ENCODE measurements around the gene CBLB.

The CBLB gene

DNA sequence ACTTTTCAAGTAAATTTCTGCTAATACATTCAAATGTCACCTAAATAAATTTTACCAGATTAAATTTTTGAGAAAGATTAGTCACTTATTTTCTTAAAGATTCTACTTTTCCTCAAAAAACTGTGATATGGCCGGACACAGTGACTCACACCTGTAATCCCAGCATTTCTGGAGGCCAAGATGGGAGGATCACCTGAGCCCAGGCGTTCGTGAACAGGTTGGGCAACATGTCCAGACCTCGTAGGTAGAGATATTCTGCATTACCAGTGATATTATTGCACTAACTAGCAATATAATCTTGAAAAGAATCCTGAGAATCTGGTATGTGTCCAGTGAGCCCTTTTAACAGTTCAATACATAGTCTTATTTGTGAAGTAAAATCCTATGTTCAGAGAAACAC is 61.7 kb downstream of the CBLB start:
- H3K79me2 ChIP-seq (ENCODE audit: control insufficient read depth, insufficient read depth, low read length, unreplicated experiment) = peaks cover 18% of the 10 kb centered on the region
- no peak overlapping the region for H3K4me3 ChIP-seq (ENCODE audit: low read depth, low read length)
- H3K27ac ChIP-seq (ENCODE audit: low read depth, low read length) = peak overlapping the region; percentile 92
- peaks cover 58% of the 10 kb centered on the region for H3K4me1 ChIP-seq (ENCODE audit: control insufficient read depth, insufficient read depth, low read length, unreplicated experiment)
- no peak overlapping the region for H2AFZ ChIP-seq (ENCODE audit: low read length, unreplicated experiment)
- 0 out of 2 replicates have a peak, but pooled peaks cover 2% of the 10 kb centered on the region for H3K36me3 ChIP-seq (ENCODE audit: insufficient read depth, low read length)
- H3K27me3 ChIP-seq (ENCODE audit: insufficient read depth, low read length) = no peaks in the 10 kb centered on the region

DNA sequence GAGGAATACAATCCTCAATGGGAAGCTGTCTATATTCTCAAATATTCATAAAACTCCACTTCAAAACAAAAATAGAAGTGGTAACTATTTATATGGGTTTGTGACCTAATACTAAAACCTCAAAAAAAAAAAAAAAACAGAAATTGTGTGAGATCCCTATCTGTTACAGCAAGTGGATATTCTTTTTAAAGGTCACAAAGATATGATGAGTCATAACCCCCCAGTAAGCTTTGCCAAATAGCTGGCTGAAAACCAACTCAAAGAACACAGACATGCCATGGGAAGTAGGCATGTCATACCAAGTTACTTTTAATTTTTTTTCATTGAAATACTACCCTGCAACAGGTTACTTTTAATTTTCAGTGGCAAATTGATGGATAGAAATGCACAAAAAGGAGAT is 62.5 kb downstream of the CBLB start:
- Histone ChIP-seq H3K4me1 (ENCODE audit: control insufficient read depth, insufficient read depth, low read length, unreplicated experiment) (peaks cover 50% of the 10 kb centered on the region), H3K4me3 (ENCODE audit: low read depth, low read length) (no peak overlapping the region), H3K27me3 (ENCODE audit: insufficient read depth, low read length) (no peaks in the 10 kb centered on the region), H2AFZ (ENCODE audit: low read length, unreplicated experiment) (no peak overlapping the region), H3K27ac (ENCODE audit: low read depth, low read length) (peak overlapping the region; percentile 92), H3K36me3 (ENCODE audit: insufficient read depth, low read length) (0 out of 2 replicates have a peak, but pooled peaks cover 2% of the 10 kb centered on the region), H3K79me2 (ENCODE audit: control insufficient read depth, insufficient read depth, low read length, unreplicated experiment) (peaks cover 17% of the 10 kb centered on the region)

DNA sequence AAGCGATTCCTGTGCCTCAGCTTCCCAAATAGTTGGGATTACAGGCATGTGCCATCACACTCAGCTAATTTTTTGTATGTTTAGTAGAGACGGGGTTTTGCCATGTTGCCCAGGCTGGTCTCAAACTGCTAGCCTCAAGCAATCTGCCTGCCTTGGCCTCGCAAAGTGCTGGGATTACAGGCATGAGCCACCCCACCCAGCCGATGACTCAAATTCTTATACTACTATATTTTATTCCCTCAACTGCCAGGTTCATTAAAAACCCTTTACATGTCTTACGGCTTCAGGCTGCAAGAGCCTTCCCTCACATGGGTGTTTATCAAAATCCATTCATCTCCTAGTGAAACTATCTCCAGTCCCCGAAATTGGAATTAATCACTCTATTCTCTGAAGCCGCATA is 63.4 kb downstream of the CBLB start:
- H2AFZ ChIP-seq (ENCODE audit: low read length, unreplicated experiment) = no peak overlapping the region
- H3K27ac ChIP-seq (ENCODE audit: low read depth, low read length) = peak overlapping the region; percentile 92
- peaks cover 16% of the 10 kb centered on the region for H3K79me2 ChIP-seq (ENCODE audit: control insufficient read depth, insufficient read depth, low read length, unreplicated experiment)

DNA sequence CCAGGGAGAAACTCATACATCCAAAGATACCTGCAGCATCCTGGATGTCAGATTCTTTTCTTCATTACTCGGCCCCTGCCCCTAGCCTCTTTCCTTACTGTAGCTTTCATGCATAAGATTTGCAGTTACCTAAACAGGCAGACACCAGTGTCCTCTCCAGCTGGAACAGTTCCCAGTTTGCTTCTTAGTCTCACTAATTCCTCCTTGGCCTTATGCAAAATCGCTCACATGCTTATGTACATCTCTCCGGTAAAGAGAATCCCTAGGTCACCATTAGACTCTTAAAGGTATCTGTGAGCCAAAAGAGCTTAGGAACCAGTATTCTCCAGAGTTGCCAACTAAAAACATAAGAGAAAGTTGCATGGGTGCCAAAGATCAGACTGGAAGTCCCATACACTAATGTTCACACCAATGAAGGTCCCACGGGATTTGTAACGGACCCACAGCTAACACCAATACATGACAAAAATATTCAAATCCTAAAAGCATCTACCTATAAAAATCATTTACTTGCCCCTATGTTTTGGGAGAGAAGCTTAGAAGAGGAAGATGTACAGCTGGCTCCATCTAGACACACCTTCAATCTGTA is 66.6 kb downstream of the CBLB start:
- H3K79me2 ChIP-seq (ENCODE audit: control insufficient read depth, insufficient read depth, low read length, unreplicated experiment) = peaks cover 20% of the 10 kb centered on the region
- H3K27me3 ChIP-seq (ENCODE audit: insufficient read depth, low read length) = no peaks in the 10 kb centered on the region
- H2AFZ ChIP-seq (ENCODE audit: low read length, unreplicated experiment) = no peak overlapping the region
- H3K36me3 ChIP-seq (ENCODE audit: insufficient read depth, low read length) = 0 out of 2 replicates have a peak, but pooled peaks cover 2% of the 10 kb centered on the region
- H3K27ac ChIP-seq (ENCODE audit: low read depth, low read length) = no peak overlapping the region
- peaks cover 30% of the 10 kb centered on the region for H3K4me1 ChIP-seq (ENCODE audit: control insufficient read depth, insufficient read depth, low read length, unreplicated experiment)
- no peak overlapping the region for H3K4me3 ChIP-seq (ENCODE audit: low read depth, low read length)

More for the DNA sequence above, 63.4 kb downstream of the CBLB start:
- 0 out of 2 replicates have a peak, but pooled peaks cover 2% of the 10 kb centered on the region for H3K36me3 ChIP-seq (ENCODE audit: insufficient read depth, low read length)
- no peak overlapping the region for H3K4me3 ChIP-seq (ENCODE audit: low read depth, low read length)
- H3K27me3 ChIP-seq (ENCODE audit: insufficient read depth, low read length) = no peaks in the 10 kb centered on the region
- H3K4me1 ChIP-seq (ENCODE audit: control insufficient read depth, insufficient read depth, low read length, unreplicated experiment) = peaks cover 41% of the 10 kb centered on the region

DNA sequence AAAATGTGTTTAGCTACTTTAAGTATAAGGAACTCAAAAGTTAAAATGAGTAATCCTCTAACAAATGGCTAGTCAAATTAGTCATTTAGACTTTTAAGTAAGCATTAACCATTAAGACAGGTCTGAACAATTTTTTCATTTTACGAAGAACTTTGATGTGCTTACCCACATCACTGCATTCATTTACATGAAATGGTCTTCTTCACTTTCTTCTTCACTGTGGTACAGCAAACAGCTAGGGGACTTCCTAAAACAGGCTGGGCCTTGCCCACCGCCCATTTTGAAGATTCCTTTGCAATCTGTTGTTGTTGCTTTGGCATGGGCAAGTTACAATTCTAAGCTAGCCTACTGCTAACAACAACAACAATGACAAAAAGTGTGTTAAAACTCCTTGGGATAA is 67.4 kb downstream of the CBLB start:
- no peaks in the 10 kb centered on the region for H3K27me3 ChIP-seq (ENCODE audit: insufficient read depth, low read length)
- H2AFZ ChIP-seq (ENCODE audit: low read length, unreplicated experiment) = no peak overlapping the region
- H3K27ac ChIP-seq (ENCODE audit: low read depth, low read length) = no peak overlapping the region
- H3K36me3 ChIP-seq (ENCODE audit: insufficient read depth, low read length) = 0 out of 2 replicates have a peak, but pooled peaks cover 7% of the 10 kb centered on the region
- H3K79me2 ChIP-seq (ENCODE audit: control insufficient read depth, insufficient read depth, low read length, unreplicated experiment) = peaks cover 17% of the 10 kb centered on the region
- H3K4me3 ChIP-seq (ENCODE audit: low read depth, low read length) = no peak overlapping the region
- H3K4me1 ChIP-seq (ENCODE audit: control insufficient read depth, insufficient read depth, low read length, unreplicated experiment) = peaks cover 22% of the 10 kb centered on the region

DNA sequence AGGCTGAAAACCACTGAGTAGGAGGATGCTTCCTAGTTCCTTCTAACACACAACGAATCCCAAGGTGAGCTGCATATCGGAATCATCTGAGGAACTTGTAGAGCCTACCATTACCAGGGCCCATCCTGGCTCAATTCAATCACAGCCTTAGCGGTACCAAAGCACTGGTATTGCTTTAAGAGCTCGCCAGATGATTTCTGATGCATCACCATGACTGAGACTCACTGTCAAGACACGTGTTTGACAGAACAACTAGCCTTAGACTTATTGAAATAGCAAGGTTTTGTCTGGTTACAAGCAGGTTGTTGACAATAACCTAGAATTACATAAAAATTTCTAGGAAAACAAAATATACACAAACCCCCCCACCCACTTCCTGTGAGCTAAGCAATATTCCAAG is 68.5 kb downstream of the CBLB start:
- peaks cover 19% of the 10 kb centered on the region for H3K79me2 ChIP-seq (ENCODE audit: control insufficient read depth, insufficient read depth, low read length, unreplicated experiment)
- no peak overlapping the region for H2AFZ ChIP-seq (ENCODE audit: low read length, unreplicated experiment)
- H3K36me3 ChIP-seq (ENCODE audit: insufficient read depth, low read length) = 0 out of 2 replicates have a peak, but pooled peaks cover 10% of the 10 kb centered on the region
- H3K4me3 ChIP-seq (ENCODE audit: low read depth, low read length) = no peak overlapping the region
- no peak overlapping the region for H3K27ac ChIP-seq (ENCODE audit: low read depth, low read length)
- peaks cover 13% of the 10 kb centered on the region for H3K4me1 ChIP-seq (ENCODE audit: control insufficient read depth, insufficient read depth, low read length, unreplicated experiment)
- H3K27me3 ChIP-seq (ENCODE audit: insufficient read depth, low read length) = no peaks in the 10 kb centered on the region

DNA sequence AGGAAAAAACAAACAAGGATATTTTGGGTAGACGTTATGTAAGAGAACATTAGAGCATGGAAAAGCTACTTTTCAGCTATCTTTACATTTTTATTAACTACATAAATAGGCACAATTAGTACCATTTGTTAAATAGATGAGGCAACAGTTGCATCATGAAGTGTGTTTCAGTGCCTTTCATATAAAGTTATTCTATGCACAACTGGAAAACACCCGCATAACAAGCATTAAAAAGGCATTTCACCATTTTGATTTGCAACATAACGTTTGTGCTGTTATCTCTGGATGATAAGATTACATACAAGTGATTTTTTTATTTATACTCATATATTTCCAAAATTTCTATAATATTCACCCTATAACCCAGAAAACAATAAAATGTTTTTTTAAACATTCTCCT is 69.5 kb downstream of the CBLB start:
- Histone ChIP-seq H3K27me3 (ENCODE audit: insufficient read depth, low read length) (no peaks in the 10 kb centered on the region), H3K4me3 (ENCODE audit: low read depth, low read length) (no peak overlapping the region), H3K36me3 (ENCODE audit: insufficient read depth, low read length) (0 out of 2 replicates have a peak, but pooled peaks cover 10% of the 10 kb centered on the region), H2AFZ (ENCODE audit: low read length, unreplicated experiment) (no peak overlapping the region), H3K79me2 (ENCODE audit: control insufficient read depth, insufficient read depth, low read length, unreplicated experiment) (peaks cover 23% of the 10 kb centered on the region), H3K4me1 (ENCODE audit: control insufficient read depth, insufficient read depth, low read length, unreplicated experiment) (peaks cover 11% of the 10 kb centered on the region), H3K27ac (ENCODE audit: low read depth, low read length) (no peak overlapping the region)

DNA sequence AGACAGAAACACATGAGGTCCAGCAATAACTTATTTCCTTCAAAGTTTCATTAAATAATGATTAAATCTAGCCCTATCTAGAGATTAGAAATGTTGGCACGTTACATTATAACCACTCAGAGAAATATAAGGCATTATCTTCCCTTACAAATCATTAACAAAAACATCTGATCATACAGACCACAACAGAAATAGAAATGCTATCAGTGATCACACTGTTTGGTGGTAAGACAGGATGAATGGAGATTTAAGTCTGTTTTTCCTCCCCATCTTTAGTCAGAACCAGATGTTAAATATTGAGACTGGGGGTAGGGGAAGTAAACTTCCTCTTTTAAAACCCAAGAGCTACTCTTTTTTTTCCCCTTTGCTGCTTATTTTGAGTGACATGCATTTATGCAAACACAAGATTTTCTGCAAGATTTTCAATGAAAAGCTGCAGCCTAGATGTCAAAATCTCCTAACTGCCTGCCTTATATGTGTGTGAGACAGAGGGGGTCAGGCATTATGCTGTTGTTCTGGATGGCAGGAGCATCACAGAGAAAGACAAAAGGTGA is 70.4 kb downstream of the CBLB start:
- Histone ChIP-seq H3K27me3 (ENCODE audit: insufficient read depth, low read length) (no peaks in the 10 kb centered on the region), H2AFZ (ENCODE audit: low read length, unreplicated experiment) (no peak overlapping the region), H3K36me3 (ENCODE audit: insufficient read depth, low read length) (0 out of 2 replicates have a peak, but pooled peaks cover 10% of the 10 kb centered on the region), H3K27ac (ENCODE audit: low read depth, low read length) (no peak overlapping the region), H3K79me2 (ENCODE audit: control insufficient read depth, insufficient read depth, low read length, unreplicated experiment) (peaks cover 26% of the 10 kb centered on the region), H3K4me3 (ENCODE audit: low read depth, low read length) (no peak overlapping the region), H3K4me1 (ENCODE audit: control insufficient read depth, insufficient read depth, low read length, unreplicated experiment) (peaks cover 20% of the 10 kb centered on the region)

DNA sequence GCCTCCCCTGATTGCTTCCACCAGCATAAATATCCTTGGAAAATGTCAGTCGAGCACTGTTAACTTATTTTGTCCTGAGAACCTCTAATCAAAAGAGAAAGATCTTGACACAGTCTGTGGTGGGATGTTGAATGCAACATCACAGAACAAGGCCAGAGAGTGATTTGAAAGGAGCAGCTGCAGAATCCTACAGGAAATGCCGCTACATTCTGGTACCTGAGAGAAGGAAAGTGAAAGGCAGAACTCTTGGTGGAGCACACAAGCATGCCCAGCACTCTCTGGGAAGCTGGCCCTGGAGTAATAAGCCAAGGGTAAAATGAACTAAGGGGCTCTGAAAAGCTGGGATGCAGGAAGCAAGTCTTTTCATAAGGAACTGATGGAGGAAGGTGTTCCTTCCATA is 75.8 kb downstream of the CBLB start:
- H3K27ac ChIP-seq (ENCODE audit: low read depth, low read length) = peak overlapping the region; percentile 93
- no peaks in the 10 kb centered on the region for H3K27me3 ChIP-seq (ENCODE audit: insufficient read depth, low read length)
- no peak overlapping the region for H2AFZ ChIP-seq (ENCODE audit: low read length, unreplicated experiment)
- H3K79me2 ChIP-seq (ENCODE audit: control insufficient read depth, insufficient read depth, low read length, unreplicated experiment) = peaks cover 37% of the 10 kb centered on the region
- 0 out of 2 replicates have a peak, but pooled peaks cover 10% of the 10 kb centered on the region for H3K36me3 ChIP-seq (ENCODE audit: insufficient read depth, low read length)
- peak overlapping the region; percentile 62 for H3K4me3 ChIP-seq (ENCODE audit: low read depth, low read length)
- H3K4me1 ChIP-seq (ENCODE audit: control insufficient read depth, insufficient read depth, low read length, unreplicated experiment) = peaks cover 36% of the 10 kb centered on the region

DNA sequence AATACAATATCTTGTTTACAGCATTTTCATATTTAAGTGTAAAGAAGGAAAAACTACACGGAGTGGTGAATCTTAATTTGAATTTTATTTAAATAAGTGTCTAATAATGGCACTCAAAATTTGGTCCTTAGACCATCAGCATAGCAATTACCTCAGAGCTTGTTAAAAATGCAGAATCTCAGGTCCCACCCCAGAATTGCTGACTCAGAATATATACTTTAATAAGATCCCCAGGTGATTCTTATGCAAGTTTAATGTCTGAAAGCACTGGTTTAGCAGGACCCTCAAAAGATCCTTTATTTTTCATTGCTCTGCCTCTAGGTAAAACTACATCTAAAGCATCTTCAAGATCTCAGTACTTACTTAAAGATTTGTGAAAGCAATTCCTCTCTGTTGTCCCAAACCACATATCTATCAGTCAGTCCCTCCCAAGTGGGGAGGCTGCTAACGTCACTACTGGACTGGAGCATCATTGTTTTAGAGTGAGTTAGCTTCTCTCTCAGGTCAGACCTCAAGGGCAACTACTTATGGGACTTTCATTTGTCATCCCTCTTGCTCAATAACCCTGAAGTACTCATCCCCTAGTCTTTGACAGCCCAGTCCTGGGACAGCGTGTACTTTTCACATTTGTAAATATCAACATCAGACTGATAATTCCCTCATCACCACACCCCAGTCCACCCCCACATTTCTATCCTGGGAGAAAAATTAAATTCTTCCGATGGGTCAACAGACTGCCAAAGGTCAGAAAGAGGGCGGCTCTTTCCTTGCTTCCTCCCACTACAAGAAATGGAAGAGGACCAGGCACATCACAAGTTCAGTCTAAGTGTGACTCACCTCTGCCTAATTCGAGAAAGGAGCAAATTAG is 76.7 kb downstream of the CBLB start:
- peak overlapping the region; percentile 62 for H3K4me3 ChIP-seq (ENCODE audit: low read depth, low read length)
- H3K27ac ChIP-seq (ENCODE audit: low read depth, low read length) = peak overlapping the region; percentile 93

More for the DNA sequence above, 76.7 kb downstream of the CBLB start:
- peaks cover 46% of the 10 kb centered on the region for H3K79me2 ChIP-seq (ENCODE audit: control insufficient read depth, insufficient read depth, low read length, unreplicated experiment)
- H3K36me3 ChIP-seq (ENCODE audit: insufficient read depth, low read length) = 0 out of 2 replicates have a peak, but pooled peaks cover 10% of the 10 kb centered on the region
- H2AFZ ChIP-seq (ENCODE audit: low read length, unreplicated experiment) = no peak overlapping the region
- peaks cover 36% of the 10 kb centered on the region for H3K4me1 ChIP-seq (ENCODE audit: control insufficient read depth, insufficient read depth, low read length, unreplicated experiment)
- no peaks in the 10 kb centered on the region for H3K27me3 ChIP-seq (ENCODE audit: insufficient read depth, low read length)
